PC-9 (cell line): ENCODE data around the gene RBM4.
"Not testable (repeated sequence)": the region's sequence is repeated elsewhere in the genome, so short reads cannot be mapped to it uniquely, and the experiment has no call there.

Experiments used
- EZH2 ChIP-seq: fragments of 200-600 bp; sonication (generic); IDR thresholded peaks from 2 replicates; pipeline ENCODE4 v1.8.0; 2017; ENCODE audit warnings: antibody characterized with exemption, low read depth
- TF ChIP-seq, protein P1 (sequence below): fragments of 200-600 bp; sonication (generic); conservative IDR thresholded peaks from 2 replicates; pipeline ENCODE4 v1.6.1; 2017; ENCODE audit warnings: mixed run types, antibody characterized with exemption, mild to moderate bottlenecking, moderate library complexity

DNA sequence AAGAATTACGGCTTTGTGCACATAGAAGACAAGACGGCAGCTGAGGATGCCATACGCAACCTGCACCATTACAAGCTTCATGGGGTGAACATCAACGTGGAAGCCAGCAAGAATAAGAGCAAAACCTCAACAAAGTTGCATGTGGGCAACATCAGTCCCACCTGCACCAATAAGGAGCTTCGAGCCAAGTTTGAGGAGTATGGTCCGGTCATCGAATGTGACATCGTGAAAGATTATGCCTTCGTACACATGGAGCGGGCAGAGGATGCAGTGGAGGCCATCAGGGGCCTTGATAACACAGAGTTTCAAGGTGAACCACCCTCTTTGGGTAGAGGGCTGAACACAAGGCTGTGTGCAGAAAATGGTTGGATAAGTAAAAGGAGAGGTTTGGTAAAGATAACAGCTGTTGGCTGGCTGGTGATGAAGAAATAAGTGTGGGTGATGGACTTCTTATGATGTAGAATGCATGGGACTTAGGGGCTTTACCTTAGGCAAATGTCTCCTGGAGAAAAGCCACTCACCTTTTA is 1.4 kb downstream of the RBM4 start:
- not testable (repeated sequence) for TF ChIP-seq EZH2
- TF ChIP-seq, protein P1, sequence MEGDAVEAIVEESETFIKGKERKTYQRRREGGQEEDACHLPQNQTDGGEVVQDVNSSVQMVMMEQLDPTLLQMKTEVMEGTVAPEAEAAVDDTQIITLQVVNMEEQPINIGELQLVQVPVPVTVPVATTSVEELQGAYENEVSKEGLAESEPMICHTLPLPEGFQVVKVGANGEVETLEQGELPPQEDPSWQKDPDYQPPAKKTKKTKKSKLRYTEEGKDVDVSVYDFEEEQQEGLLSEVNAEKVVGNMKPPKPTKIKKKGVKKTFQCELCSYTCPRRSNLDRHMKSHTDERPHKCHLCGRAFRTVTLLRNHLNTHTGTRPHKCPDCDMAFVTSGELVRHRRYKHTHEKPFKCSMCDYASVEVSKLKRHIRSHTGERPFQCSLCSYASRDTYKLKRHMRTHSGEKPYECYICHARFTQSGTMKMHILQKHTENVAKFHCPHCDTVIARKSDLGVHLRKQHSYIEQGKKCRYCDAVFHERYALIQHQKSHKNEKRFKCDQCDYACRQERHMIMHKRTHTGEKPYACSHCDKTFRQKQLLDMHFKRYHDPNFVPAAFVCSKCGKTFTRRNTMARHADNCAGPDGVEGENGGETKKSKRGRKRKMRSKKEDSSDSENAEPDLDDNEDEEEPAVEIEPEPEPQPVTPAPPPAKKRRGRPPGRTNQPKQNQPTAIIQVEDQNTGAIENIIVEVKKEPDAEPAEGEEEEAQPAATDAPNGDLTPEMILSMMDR, result not testable (repeated sequence)
